PFSK-1 (cell line): ENCODE measurements around the gene SKAP1.

ENCODE experiments used
- REST ChIP-seq, 2 experiments: IDR thresholded peaks; 2 replicates each; pipeline versions ENCODE4 v1.6.1 to v1.8.0; 2011 to 2012; ENCODE audit warnings: low read depth in 2 of 2, low read length in 2 of 2, control low read depth in 1 of 2, inconsistent platforms in 1 of 2, mild to moderate bottlenecking in 1 of 2, moderate library complexity in 1 of 2; ENCODE audit not compliant: insufficient read depth in 1 of 2
- SIN3A ChIP-seq: IDR thresholded peaks from 2 replicates; pipeline ENCODE4 v1.6.1; 2012; ENCODE audit warnings: mild to moderate bottlenecking, low read length, moderate library complexity, borderline replicate concordance; ENCODE audit not compliant: insufficient read depth

- TF ChIP-seq SIN3A = no peak
- no peak for TF ChIP-seq REST (IDR thresholded peaks at IDR 0.05; ENCODE audit: insufficient read depth in 1 of 2, low read depth in 2 of 2, low read length in 2 of 2)
Measured at GRCh38 chr17:48153691-48154358, 276.2 kb downstream of the SKAP1 start.
